Neural crest cell (in vitro differentiated cells): ENCODE data around the gene JAML. TPM values are rescaled to one million over a fixed set of nuclear protein-coding genes. Genes with fewer than 3 reads are reported as not detected.

Experiments used
- DNase-seq: peaks from one replicate; pipeline ENCODE4 v3.0.0; 2021; ENCODE audit warnings: low read depth, mixed read lengths, low spot score
- H3K27ac Mint-ChIP-seq: one replicate; pipeline ENCODE4 v1.8.0; 2021; ENCODE audit warnings: mild to moderate bottlenecking, mixed read lengths; ENCODE audit not compliant: unreplicated experiment
- H3K27me3 Mint-ChIP-seq: 2 replicates; pipeline ENCODE4 v1.8.0; 2021; ENCODE audit warnings: low read depth, mild to moderate bottlenecking, mixed read lengths
- H3K36me3 Mint-ChIP-seq: 2 replicates; pipeline ENCODE4 v1.8.0; 2021; ENCODE audit warnings: low read depth, mild to moderate bottlenecking, mixed read lengths
- H3K4me1 Mint-ChIP-seq: 2 replicates; pipeline ENCODE4 v1.8.0; 2021; ENCODE audit warnings: mixed read lengths
- H3K4me3 Mint-ChIP-seq: one replicate; pipeline ENCODE4 v1.8.0; 2021; ENCODE audit warnings: mild to moderate bottlenecking, mixed read lengths
- H3K9me3 Mint-ChIP-seq: 2 replicates; pipeline ENCODE4 v1.8.0; 2021; ENCODE audit warnings: mixed read lengths
- total RNA-seq: library from RNA; stranded (reverse); gene quantifications from 2 replicates; pipeline ENCODE4 v1.2.1, GENCODE V29; 2021
- TF ChIP-seq, protein P1 (sequence below): fragments of 200-600 bp; sonication (generic); conservative IDR thresholded peaks from 2 replicates; pipeline ENCODE4 v1.5.0; 2021; ENCODE audit warnings: antibody characterized with exemption, mild to moderate bottlenecking

JAML gene
- total RNA-seq, 1 donor from 2014 or later: not detected

DNA sequence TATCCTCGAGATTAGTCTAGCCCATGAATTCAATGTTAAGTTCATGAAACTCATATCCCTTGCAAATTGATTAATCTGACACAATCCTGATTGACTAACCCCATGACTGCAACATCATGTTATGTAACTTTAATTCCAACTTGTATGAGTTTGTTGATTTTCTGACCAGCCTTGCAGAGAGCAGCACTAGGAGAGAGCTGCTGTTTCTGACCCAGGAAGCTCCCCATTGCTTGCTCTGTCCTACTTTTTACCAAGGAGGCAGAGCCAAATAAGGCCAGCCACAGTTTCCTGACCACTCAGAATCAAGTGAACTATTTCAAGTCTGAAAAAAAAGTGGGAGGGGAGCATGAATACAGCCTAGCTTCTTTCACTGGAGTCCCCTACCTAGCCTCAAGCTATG is 14.1 kb upstream of the JAML start:
- H3K36me3 Mint-ChIP-seq: no peaks in the 10 kb centered on the region
- no peak for DNase-seq
- H3K4me3 Mint-ChIP-seq: no peak overlapping the region
- no peaks in the 10 kb centered on the region for H3K9me3 Mint-ChIP-seq
- peaks cover 60% of the 10 kb centered on the region for H3K27me3 Mint-ChIP-seq
- H3K27ac Mint-ChIP-seq: no peak overlapping the region
- peaks cover 9% of the 10 kb centered on the region for H3K4me1 Mint-ChIP-seq
- TF ChIP-seq, protein P1, sequence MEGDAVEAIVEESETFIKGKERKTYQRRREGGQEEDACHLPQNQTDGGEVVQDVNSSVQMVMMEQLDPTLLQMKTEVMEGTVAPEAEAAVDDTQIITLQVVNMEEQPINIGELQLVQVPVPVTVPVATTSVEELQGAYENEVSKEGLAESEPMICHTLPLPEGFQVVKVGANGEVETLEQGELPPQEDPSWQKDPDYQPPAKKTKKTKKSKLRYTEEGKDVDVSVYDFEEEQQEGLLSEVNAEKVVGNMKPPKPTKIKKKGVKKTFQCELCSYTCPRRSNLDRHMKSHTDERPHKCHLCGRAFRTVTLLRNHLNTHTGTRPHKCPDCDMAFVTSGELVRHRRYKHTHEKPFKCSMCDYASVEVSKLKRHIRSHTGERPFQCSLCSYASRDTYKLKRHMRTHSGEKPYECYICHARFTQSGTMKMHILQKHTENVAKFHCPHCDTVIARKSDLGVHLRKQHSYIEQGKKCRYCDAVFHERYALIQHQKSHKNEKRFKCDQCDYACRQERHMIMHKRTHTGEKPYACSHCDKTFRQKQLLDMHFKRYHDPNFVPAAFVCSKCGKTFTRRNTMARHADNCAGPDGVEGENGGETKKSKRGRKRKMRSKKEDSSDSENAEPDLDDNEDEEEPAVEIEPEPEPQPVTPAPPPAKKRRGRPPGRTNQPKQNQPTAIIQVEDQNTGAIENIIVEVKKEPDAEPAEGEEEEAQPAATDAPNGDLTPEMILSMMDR: no peak

- Mint-ChIP-seq H3K36me3 (no peaks in the 10 kb centered on the region), H3K4me1 (peaks cover 9% of the 10 kb centered on the region), H3K27me3 (peaks cover 59% of the 10 kb centered on the region), H3K27ac (no peak overlapping the region), H3K9me3 (no peaks in the 10 kb centered on the region), H3K4me3 (no peak overlapping the region)
- TF ChIP-seq, protein P1: no peak
- DNase-seq: no peak
Observed at GRCh38 chr11:118238421-118238820, 13.6 kb upstream of the JAML start.

- H3K27ac Mint-ChIP-seq: no peak overlapping the region
- peaks cover 49% of the 10 kb centered on the region for H3K27me3 Mint-ChIP-seq
- H3K36me3 Mint-ChIP-seq: no peaks in the 10 kb centered on the region
- H3K4me1 Mint-ChIP-seq: peaks cover 9% of the 10 kb centered on the region
- H3K9me3 Mint-ChIP-seq: no peaks in the 10 kb centered on the region
- no peak for DNase-seq
- no peak overlapping the region for H3K4me3 Mint-ChIP-seq
- TF ChIP-seq, protein P1: no peak
Observed at GRCh38 chr11:118236170-118236569, 11.4 kb upstream of the JAML start.

- Mint-ChIP-seq H3K27ac (no peak overlapping the region), H3K36me3 (no peaks in the 10 kb centered on the region), H3K4me3 (no peak overlapping the region), H3K27me3 (peaks cover 40% of the 10 kb centered on the region), H3K9me3 (no peaks in the 10 kb centered on the region), H3K4me1 (peaks cover 9% of the 10 kb centered on the region)
- no peak for DNase-seq
- TF ChIP-seq, protein P1: no peak
Observed at GRCh38 chr11:118234833-118235232, 10.0 kb upstream of the JAML start.

DNA sequence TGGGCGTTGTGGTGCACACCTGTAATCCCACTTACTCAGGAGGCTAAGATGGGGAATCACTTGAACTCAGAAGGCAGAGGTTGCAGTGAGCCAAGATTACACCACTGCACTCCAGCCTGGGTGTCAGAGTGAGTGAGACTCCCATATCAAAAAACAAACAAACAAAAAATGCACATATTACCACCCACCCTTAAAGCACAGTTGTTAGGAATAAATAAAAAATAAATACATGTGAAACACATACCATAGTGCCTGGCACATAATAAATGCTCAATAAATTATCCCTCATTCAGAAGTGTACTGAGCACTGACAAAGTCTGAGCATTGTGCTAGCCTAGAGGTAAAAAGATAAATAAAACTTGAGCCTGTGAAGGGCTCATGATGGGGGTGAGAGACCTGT is 9.0 kb upstream of the JAML start:
- Mint-ChIP-seq H3K4me1 (peaks cover 6% of the 10 kb centered on the region), H3K27ac (no peak overlapping the region), H3K9me3 (no peaks in the 10 kb centered on the region), H3K4me3 (no peak overlapping the region), H3K27me3 (peaks cover 39% of the 10 kb centered on the region), H3K36me3 (no peaks in the 10 kb centered on the region)
- TF ChIP-seq, protein P1: no peak
- no peak for DNase-seq

DNA sequence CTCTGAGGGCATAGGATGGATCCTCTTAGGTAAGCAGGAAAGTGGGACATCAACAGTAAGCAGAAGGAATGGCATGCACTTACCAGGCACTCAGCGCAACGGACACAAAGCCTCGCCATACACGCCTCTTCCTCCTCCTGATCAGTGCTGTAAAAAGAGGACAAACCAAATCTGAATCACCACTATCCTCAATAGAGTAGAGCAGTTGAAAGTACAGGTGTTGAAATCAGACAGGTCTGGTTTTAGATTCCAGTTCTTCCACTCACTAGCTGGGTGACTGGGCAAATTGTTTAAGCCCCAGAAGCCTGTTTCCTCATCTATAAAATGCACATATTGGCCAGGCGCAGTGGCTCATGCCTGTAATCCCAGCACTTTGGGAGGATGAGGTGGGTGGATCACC is 8.6 kb upstream of the JAML start:
- peaks cover 1% of the 10 kb centered on the region for H3K4me1 Mint-ChIP-seq
- TF ChIP-seq, protein P1: no peak
- H3K9me3 Mint-ChIP-seq: no peaks in the 10 kb centered on the region
- no peaks in the 10 kb centered on the region for H3K36me3 Mint-ChIP-seq
- DNase-seq: no peak
- no peak overlapping the region for H3K27ac Mint-ChIP-seq
- peaks cover 39% of the 10 kb centered on the region for H3K27me3 Mint-ChIP-seq
- H3K4me3 Mint-ChIP-seq: no peak overlapping the region
